Adipose tissue (tissue), 3 donors: Measurements from ENCODE around the gene SH3BP5. TPM values are rescaled to one million over a fixed set of nuclear protein-coding genes. Genes with fewer than 3 reads are reported as not detected.
"Not testable (repeated sequence)": the region's sequence is repeated elsewhere in the genome, so short reads cannot be mapped to it uniquely, and the experiment has no call there.

ENCODE experiments used
- H3K27ac ChIP-seq: one replicate; pipeline ENCODE4 v1.5.1; 2013; ENCODE audit warnings: low read depth, low read length
- WGBS, 3 donors: extraction: QIAGEN DNeasy Blood & Tissue Kit; methylation state at CpG; one replicate each; pipeline ENCODE4 v1.1.7; 2013; 5-methylcytosine and 5-hydroxymethylcytosine counted together
- polyA plus RNA-seq, 3 donors: library from polyadenylated mRNA; stranded (reverse); fragments of 200-250 nt; gene quantifications; one replicate each; pipeline ENCODE4 v1.2.3, GENCODE V29; 2013
- donor health status: healthy with polysubstance abuse.
- donor health status: Bipolar disorder and iron deficiency.
- donor health status: healthy.

Gene SH3BP5, protein sequence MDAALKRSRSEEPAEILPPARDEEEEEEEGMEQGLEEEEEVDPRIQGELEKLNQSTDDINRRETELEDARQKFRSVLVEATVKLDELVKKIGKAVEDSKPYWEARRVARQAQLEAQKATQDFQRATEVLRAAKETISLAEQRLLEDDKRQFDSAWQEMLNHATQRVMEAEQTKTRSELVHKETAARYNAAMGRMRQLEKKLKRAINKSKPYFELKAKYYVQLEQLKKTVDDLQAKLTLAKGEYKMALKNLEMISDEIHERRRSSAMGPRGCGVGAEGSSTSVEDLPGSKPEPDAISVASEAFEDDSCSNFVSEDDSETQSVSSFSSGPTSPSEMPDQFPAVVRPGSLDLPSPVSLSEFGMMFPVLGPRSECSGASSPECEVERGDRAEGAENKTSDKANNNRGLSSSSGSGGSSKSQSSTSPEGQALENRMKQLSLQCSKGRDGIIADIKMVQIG
- polyA plus RNA-seq = 10 to 100 TPM in 2 of 3 donors, 1 to 10 TPM in 1; 7.8 to 89.5 (median 62.7) TPM

DNA sequence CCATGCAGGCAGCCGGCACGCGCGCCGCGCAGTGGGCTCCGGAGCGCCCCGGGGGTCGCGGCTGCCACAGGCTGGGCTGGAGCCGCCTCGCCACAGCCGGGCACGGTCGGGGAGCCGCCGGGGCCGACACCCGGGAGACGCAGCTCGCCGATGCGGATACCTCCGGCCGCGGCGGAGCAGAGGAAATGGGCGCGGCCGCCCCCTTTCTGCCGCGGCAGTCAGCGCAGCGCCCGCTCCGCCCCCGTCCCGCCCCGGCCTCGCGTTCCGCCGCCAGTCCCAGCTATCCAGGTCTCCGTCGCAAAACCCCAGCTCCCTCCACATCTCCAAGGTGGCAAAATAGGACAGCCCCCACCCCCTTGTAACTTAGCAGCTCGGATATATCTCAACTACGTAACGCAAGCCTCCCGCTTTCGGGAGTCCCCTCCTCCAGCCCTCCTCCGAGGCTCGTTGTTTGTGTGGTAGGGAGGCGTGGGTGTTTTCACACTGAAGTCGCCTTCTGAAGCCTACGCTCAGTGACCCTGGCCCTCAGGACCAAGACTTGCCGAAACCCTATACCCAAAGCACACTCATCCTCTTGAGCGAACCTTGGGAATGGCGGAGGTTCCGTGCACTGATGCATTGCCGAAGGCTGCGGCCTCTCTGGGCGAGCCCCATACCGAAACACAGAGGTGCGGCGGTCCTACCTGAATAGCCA is at the start of gene SH3BP5:
Gene SH3BP5 (minus strand): TSS at position 182 of the 694 bp plus-strand sequence. CDS start 178 bp downstream, at position 4.
- 12 to 13% (median 13%) methylated on average over 55 to 66 of the region's 66 CpGs for WGBS, 3 donors
- H3K27ac ChIP-seq = no peak within 1 kb of the TSS

DNA sequence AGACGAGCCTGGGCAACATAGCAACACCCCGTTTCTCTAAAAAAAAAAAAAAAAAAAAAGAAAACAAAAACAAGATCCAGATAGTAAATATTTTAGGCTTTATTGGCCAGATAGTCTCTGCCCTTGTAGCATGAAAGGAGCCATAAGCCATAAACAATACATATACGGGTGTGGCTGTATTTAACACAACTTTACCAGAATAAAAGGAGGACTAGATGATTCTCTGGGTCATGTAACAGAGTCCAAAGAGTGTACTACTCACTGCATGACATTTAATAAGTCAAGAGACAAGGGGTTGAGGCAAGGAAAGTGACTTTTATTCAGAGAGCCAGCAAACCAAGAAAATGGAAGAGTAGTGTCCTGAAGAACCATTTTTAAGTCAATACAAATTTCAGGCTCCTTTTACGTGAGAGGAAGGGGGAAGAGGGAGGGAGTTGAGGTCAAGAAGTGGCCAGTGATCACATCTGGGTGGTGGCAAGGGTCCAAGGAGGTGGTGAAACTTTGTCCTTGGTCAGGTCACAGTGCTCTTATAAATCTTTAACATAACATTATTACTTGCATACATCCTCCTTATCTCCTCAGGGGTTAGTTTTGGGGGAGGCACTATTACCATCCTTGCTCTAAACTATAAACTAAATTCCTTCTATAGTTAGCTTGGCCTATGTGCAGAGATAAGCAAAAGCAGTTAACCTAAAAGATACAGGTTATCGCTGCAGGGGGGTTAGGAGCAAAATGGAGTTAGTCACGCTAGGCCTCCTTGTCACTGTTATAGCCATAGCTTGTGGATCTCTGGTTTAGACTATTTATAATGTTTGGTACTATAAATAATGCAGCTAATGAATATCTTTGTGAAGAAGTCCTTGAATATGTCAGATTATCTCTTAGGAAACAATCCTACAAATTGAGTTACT is 48.8 kb upstream of the SH3BP5 start:
- H3K27ac ChIP-seq = no peak overlapping the region
- 69 to 79% (median 76%) methylated on average over 6 of the region's 6 CpGs for WGBS, 3 donors

DNA sequence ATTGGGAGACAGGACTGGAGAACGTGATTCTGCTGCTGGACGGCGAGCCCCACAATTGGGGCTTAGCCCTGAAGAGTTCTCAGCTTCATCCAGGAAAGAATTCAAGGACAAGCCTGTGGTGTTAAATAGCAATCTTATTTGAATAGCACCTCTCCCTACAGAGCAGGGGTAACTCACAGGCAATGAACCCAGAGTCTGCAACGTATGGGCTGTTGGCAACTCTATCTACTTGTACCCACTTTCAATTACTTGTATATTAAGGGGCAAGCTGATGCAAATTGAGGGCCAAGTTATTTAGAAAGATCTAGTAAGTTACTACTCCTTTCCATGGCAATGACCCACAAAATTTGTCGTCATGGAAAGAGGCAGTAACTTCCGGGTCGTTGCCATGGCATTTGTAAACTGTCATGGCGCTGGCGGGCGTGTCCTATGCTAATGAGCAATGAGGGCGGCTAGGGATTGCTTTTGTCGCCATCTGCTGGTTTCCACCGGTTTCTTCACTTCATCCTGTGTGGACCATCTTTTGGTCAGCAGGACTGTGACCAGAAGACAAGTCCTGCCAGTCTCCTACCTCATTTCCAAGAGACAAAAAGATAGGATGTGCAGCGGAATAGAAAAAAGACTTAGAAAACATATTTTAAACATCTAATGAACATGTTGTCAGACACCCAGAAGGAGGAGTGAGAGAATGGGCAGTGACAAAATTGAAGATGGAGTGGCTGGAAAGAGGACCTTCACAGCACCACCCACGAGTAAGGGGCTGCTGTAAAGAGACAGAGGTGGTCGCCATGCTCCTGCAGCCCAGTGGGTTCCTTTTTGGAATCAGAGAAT is 45.8 kb upstream of the SH3BP5 start:
- no peak overlapping the region for H3K27ac ChIP-seq
- WGBS, 3 donors = 19 to 24% (median 24%) methylated on average over 16 of the region's 16 CpGs

DNA sequence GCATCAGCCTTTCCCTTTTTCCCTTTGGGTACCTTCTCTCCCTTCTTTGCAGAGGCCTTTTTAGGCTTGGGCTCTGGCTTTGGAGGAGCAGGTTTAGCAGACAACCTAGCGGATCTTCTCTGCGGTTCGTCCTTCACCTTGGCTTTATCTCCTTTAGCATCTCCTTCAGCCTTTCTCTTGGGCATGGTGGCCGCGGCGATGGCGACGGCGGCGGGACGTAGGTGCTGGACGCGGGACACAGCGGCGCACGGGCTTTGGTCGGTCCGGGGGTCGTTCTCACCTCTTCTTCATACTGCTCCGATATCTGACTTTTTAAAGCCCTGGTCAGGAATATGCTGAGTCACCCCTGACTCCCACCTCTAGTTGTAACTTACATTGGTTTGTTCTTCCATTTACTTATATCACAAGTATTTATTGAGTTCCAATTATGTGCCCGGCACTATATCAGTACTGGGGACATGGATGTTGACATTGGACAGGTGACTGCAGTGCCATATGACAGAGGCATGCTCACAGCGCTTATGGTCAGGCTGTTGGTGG is 43.1 kb upstream of the SH3BP5 start:
- no peak overlapping the region for H3K27ac ChIP-seq
- WGBS, 3 donors = 91 to 96% (median 95%) methylated on average over 22 of the region's 22 CpGs

DNA sequence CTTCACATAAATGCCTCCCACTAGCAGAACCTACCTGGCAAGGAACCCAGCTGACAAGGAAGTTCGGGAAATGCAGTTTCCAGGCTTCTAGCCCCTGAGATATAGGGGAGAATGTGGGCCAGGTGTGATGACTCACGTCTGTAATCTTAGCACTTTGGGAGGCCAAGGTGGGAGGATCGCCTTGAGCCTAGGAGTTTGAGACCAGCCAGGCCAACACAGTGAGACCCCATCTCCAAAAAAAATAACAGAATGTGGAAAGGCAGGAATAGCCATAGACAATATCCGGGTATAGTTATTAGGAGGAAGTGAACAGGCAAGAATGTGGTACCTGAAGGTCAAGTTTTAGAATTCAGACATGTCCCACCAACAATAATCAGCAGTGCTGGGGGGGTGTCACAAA is 40.5 kb upstream of the SH3BP5 start:
- WGBS, 3 donors = 80 to 90% (median 89%) methylated on average over 4 of the region's 4 CpGs
- H3K27ac ChIP-seq = no peak overlapping the region

DNA sequence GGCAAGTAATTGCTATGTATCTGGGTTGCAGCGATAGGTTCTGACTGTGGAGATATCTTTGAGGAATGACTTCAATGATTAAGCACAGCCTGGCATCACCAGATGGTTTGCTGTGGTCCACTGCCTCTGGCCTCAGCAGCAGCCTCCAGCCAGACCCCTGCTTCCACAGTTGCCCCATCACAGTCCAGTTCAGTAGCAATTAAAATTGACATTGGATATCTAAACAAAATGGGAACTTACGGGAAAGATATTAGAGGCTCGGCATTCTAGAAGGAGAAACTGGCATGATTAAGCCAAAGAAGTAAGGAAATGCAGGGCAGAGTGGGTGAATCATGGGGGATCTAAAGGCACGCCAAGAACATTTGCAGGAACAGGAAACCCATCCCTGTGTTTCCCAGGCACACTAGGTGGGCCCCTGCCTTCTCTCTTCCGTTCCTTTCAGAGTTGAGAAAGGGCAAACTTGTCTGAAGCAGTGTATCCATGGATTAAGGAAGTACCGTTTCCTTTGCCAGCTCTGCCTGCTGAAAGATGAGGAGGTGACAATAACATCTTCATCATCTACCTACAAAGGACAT is 36.3 kb upstream of the SH3BP5 start:
- WGBS, 3 donors = 64 to 82% (median 64%) methylated on average over 6 of the region's 6 CpGs
- H3K27ac ChIP-seq = no peak overlapping the region

DNA sequence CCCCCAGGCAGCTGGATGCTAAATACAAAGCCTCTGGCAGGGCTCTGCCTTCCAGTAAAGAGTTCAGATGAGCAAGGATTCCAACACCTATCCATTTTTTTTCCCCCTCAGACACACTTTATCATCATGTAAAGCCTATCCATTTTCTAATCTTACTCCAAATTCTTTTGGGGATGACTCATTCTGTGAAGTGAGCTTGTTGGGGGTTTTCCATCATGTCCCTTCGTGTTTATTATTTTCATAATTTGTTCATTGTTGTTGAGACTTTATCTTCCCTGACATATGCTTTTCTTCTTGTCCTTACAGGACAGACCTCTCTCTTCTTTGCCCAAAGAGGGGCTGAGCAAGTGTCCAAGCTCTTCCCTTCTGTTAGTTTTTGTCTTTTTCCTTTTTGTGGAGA is 34.7 kb upstream of the SH3BP5 start:
- 41 to 69% (median 53%) methylated on average over 1 of the region's 1 CpG for WGBS, 3 donors
- no peak overlapping the region for H3K27ac ChIP-seq

DNA sequence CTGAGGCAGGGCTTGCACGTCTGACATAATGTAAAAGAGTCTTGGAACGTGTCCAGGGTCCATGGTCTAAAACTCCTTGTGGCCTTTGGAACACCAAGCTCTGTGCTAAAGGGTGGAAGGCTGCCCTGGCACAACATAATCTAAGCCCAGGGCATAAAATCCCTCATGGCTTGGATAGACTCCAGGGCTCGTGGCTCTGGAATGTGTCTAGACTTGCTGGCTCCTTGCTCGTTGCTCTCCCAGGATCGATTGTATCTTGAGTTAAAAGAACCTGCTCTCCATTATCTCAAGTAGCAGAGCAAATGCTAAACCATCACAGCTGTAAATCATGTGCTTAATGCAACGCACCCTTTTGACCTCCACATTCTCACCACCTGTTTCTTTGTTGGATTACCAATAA is 31.7 kb upstream of the SH3BP5 start:
- not testable (repeated sequence) for H3K27ac ChIP-seq
- WGBS, 3 donors = 22 to 48% (median 45%) methylated on average over 6 of the region's 6 CpGs

DNA sequence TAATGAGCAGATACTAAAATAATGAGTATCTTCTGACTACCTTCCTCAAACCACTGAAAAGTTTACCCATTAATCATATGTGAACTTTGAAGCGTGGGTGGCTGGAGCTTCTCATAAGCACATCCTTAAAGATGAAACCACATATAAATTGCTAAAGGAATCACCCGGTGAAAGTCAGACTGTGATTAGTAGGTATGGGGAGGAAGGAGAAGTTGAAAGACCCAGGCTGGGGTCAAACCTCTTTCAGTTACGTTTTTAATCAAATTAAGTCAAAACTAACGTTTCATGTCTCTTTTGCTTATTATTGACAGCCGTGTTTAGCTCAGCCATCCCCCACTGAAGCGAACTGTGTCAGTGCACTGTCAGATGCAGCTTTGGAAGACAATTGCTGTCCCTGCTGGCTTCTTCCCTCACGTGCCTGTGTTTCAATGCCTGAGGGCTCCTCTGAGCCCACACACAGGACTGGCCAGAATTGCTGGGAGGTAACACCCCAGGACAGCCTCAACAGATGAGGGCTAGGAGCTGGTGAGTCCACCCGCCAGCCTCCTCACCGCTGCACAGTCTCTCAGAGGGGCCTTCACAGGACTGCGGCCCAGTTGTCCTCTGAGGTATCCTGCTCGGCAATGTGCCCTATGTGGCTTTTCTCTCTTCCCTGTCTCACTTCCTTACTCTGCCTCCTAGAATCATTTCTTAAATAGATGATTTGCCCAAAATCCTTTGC is 29.3 kb upstream of the SH3BP5 start:
- H3K27ac ChIP-seq = no peak overlapping the region
- WGBS, 3 donors = 51 to 70% (median 51%) methylated on average over 11 of the region's 11 CpGs

DNA sequence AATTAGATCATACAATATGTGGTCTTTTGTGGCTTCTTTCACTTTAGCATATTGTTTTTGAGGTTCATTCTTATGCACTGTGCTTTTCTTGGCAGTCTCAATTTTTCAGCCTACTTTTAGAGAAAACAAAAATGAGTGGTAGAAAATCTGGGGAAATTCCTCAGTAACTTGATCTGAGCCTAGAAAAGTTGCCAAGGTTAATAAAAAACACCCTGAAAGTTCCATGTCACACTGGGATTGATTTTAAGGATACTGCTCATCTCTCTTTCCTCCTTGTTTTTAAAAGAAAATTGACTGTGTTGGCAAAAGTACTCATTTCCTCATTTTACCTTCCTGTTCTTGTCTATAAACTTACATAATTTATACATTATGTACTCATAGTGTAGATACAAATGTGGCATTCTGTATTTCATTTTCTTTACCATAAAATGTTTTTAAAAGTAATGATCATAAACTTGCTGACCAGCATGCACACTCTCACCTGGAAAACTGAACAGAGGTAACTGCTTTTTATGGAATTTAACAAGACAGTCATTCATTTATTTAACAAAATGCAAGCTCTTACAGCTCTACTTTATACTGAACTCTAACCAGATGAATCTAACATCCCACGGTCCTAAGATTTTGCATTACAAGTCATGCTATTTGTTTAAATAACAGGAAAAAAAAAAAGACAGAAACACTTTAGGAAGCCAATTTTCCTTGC is 28.6 kb upstream of the SH3BP5 start:
- H3K27ac ChIP-seq = no peak overlapping the region
- WGBS, 3 donors = 29 to 66% (median 39%) methylated on average over 1 of the region's 1 CpG

DNA sequence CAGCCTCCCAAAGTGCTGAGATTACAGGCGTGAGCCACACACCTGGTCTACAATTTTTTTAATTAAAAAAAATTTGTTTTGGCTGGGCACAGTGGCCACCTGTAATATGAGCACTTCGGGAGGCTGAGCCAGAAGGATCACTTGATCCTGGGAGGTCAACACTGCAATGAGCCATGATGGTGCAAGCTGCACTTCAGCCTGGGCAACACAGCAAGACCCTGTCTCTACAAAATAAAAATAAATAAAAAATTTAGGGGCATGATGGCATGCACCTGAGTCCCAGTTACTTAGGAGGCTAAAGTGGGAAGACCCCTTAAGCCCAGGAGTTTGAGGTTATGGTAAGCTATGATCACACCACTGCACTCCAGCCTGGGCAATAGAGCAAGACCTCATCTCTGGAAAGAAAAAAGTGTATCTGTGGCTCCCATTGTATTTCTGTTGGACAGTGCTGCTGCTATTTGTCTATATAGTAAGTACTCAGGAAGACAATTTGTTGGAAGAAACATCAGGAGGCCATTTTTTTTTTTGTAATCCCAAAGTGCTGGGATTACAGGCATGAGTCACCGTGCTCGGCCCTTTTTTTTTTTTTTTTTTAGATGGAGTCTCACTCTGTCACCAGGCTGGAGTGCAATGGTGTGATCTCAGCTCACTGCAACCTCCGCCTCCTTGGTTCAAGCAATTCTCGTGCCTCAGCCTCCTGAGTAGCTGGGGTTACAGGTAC is 27.5 kb upstream of the SH3BP5 start:
- no peak overlapping the region for H3K27ac ChIP-seq
- 65 to 85% (median 77%) methylated on average over 6 of the region's 6 CpGs for whole genome bisulfite sequencing, 3 donors

DNA sequence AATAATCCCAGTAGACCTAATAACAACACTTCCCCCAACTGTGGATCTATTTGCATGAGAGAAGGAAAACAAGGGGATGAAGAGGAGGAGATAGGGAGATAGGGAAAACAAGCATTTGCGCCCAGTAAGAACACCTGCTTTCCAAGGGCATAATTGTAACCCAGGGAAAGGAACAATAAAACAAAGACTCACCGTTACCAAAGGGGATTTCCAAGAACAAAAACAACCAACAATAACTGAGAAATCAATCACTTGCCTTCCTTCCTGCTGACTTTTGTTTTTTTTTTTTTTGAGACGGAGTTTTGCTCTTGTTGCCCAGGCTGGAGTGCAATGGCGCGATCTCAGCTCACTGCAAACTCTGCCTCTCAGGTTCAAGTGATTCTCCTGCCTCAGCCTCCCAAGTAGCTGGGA is 24.3 kb upstream of the SH3BP5 start:
- 53 to 60% (median 59%) methylated on average over 5 of the region's 5 CpGs for WGBS, 3 donors
- H3K27ac ChIP-seq = not testable (repeated sequence)

DNA sequence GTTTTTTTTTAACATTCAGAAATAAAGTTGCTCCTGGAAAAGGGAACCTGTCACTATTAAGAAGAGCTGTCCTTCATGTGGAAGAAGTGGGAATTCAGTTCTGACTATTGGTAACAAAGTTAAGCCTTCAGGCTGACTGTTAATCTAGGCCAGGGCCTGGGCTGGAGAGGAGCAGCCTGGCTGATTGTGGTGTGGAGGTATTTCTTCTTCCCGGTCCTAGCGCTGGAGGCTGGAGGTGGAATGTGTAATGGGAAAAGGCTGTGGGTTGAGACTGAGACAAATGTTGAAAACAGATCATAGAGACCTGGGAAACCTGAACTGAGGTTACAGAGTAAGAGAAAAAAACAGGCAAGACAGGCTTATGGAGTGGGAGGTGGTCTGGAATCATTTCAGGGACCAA is 23.8 kb upstream of the SH3BP5 start:
- H3K27ac ChIP-seq = no peak overlapping the region
- WGBS, 3 donors = 83 to 90% (median 83%) methylated on average over 2 of the region's 2 CpGs

DNA sequence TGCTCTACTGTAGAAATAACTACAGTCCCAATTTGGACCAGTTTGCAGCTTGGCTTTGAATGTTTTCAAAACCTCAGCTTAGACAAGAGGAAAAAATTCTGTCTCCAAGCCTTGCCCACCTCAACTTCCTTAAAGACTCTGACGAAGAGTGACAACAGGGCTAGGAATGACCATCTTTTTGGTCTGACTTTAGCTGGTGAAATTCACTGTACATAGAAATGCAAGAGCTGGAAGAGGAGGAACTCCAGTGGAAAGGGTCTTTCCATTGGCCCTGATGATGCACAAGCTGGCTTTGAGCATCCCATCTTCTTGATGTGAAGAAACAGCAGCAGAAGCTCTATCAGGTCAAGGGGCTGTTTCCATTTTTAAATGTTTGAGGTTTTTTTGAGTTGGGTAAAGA is 22.7 kb upstream of the SH3BP5 start:
- 69 to 98% (median 74%) methylated on average over 1 of the region's 1 CpG for WGBS, 3 donors
- H3K27ac ChIP-seq = no peak overlapping the region

DNA sequence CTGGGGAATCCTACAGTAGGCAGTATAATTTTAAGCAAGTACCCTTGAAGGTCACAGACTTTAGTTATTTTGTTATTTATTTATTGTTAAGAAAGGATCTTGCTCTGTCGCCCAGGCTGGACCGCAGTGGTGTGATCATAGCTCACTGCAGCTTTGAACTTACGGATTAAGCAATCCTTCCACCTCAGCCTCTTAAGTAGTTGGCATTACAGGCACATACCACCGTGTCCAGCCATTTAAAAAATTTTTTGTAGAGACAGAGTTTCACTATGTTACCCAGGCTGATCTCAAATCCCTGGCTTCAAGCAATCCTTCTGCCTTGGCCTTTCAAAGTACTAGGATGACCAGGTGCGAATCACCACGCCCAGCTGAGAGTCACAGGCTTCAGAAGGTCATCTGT is 22.1 kb upstream of the SH3BP5 start:
- 76 to 94% (median 79%) methylated on average over 6 of the region's 6 CpGs for WGBS, 3 donors
- no peak overlapping the region for H3K27ac ChIP-seq

DNA sequence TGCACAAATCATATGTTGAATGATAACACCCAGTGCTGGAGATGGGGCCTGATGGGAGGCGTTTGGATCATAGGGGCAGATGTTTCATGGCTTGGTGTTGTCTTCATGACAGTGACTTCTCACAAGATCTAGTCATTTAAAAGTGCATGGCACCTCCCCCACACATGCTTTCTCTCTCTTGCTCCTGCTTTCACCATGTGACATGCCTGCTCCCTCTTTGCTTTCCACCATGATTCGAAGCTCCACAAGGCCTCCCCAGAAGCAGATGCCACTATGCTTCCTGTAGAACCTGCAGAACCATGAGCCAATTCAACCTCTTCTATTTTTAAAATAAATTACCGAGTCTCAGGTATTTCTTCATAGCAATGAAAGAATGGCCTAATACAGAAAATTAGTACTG is 17.8 kb upstream of the SH3BP5 start:
- 81 to 92% (median 89%) methylated on average over 3 of the region's 3 CpGs for WGBS, 3 donors
- no peak overlapping the region for H3K27ac ChIP-seq
